ENCODE results near the gene F2RL3. TPM values are rescaled to one million over a fixed set of nuclear protein-coding genes. Genes with fewer than 3 reads are reported as not detected.

Gene F2RL3
- total and polyA plus RNA-seq, 5 donors from 2014 or later: 0.10 TPM; not detected in 4

DNA sequence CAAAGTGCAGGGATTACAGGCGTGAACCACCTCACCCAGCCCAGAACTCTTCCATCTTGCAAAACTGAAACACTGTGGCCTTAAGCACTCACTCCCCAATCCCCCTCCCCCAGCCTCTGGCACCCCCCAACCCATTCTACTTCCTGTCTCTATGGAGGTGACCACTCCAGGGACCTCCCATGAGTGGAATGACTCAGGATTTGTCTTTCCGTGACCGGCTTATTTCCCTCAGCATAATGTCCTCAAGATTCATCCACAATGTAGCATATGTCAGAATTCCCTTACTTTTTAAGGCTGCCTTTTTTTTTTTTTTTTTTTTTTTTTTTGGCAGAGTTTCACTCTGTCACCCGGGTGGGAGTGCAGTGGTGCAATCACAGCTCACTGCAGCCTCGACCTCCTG, 3.6 kb upstream of the F2RL3 start:
- Mint-ChIP-seq H3K4me1 (peaks cover 0 to 5% (median 0%) of the 10 kb centered on the region in 4 donors), H3K36me3 (peaks cover 7% of the 10 kb centered on the region), H3K4me3 (no peak overlapping the region), H3K27ac (no peak overlapping the region), H3K9me3 (peaks cover 2 to 24% (median 9%) of the 10 kb centered on the region in 7 donors), H3K27me3 (no peaks in the 10 kb centered on the region)
- peaks cover 2% of the 10 kb centered on the region for H3K36me3 ChIP-seq (ENCODE audit: control insufficient read depth, insufficient read depth, low read length)
- H3K27me3 ChIP-seq (ENCODE audit: control insufficient read depth, insufficient read depth, low read length): no peaks in the 10 kb centered on the region
- H3K27ac ChIP-seq (ENCODE audit: insufficient read depth, low read length, poor library complexity, severe bottlenecking): no peak overlapping the region
- no peak for DNase-seq
- no peak overlapping the region for H3K4me3 ChIP-seq (ENCODE audit: low read depth, low read length)
- H3K4me1 ChIP-seq (ENCODE audit: control insufficient read depth, insufficient read depth, low read length, poor library complexity, severe bottlenecking): peaks cover 6% of the 10 kb centered on the region
- ATAC-seq (ENCODE audit: low read depth in 2 of 2): no peak
- peaks cover 12 to 30% of the 10 kb centered on the region in 2 experiments for H3K9me3 ChIP-seq (ENCODE audit: control insufficient read depth in 2 of 2, low read length in 2 of 2)

DNA sequence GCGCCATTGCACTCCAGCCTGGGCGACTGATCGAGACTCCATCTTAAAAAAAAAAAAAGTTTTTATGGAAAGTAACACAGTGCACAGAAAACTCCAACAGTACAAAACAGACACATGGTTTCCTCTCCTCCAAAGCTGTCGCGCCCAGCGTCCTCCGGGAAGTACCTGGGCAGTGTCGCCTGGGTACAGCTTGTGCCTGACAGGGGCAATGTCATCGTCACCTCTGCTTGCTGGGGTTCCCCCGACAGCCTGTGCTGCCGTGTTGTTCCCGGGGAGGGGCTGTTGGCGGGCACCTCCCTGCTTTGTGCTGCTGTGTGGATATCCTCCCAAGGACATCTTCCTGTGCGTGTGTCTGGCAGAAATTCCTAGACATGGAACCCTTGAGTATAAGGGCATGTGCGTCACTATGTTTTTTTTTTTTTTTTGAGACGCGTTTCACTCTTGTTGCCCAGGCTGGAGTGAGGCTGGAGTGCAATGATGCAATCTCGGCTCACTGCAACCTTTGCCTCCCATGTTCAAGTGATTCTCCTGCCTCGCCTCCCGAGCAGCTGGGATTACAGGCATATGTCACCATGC, 2.4 kb upstream of the F2RL3 start:
- no peak overlapping the region for H3K27ac Mint-ChIP-seq
- H3K36me3 Mint-ChIP-seq: peaks cover 4% of the 10 kb centered on the region
- Histone ChIP-seq H3K27ac (ENCODE audit: insufficient read depth, low read length, poor library complexity, severe bottlenecking) (no peak overlapping the region), H3K36me3 (ENCODE audit: control insufficient read depth, insufficient read depth, low read length) (no peaks in the 10 kb centered on the region), H3K4me3 (ENCODE audit: low read depth, low read length) (no peak overlapping the region), H3K4me1 (ENCODE audit: control insufficient read depth, insufficient read depth, low read length, poor library complexity, severe bottlenecking) (peaks cover 6% of the 10 kb centered on the region), H3K9me3 (ENCODE audit: control insufficient read depth in 2 of 2, low read length in 2 of 2) (peaks cover 11 to 22% of the 10 kb centered on the region in 2 experiments), H3K27me3 (ENCODE audit: control insufficient read depth, insufficient read depth, low read length) (no peaks in the 10 kb centered on the region)
- H3K27me3 Mint-ChIP-seq: no peaks in the 10 kb centered on the region
- peaks cover 2 to 16% (median 6%) of the 10 kb centered on the region in 7 donors for H3K9me3 Mint-ChIP-seq
- no peak for ATAC-seq (ENCODE audit: low read depth in 2 of 2)
- no peak for DNase-seq
- H3K4me3 Mint-ChIP-seq: no peak overlapping the region
- H3K4me1 Mint-ChIP-seq: peaks cover 0 to 5% (median 0%) of the 10 kb centered on the region in 4 donors

- DNase-seq (no peak), ATAC-seq (ENCODE audit: low read depth in 2 of 2) (no peak)
- Histone ChIP-seq H3K27ac (ENCODE audit: insufficient read depth, low read length, poor library complexity, severe bottlenecking) (no peak overlapping the region), H3K36me3 (ENCODE audit: control insufficient read depth, insufficient read depth, low read length) (no peaks in the 10 kb centered on the region), H3K27me3 (ENCODE audit: control insufficient read depth, insufficient read depth, low read length) (no peaks in the 10 kb centered on the region), H3K4me3 (ENCODE audit: low read depth, low read length) (no peak overlapping the region), H3K9me3 (ENCODE audit: control insufficient read depth in 2 of 2, low read length in 2 of 2) (peaks cover 0 to 10% of the 10 kb centered on the region in 2 experiments), H3K4me1 (ENCODE audit: control insufficient read depth, insufficient read depth, low read length, poor library complexity, severe bottlenecking) (peaks cover 6% of the 10 kb centered on the region)
- Mint-ChIP-seq H3K4me3 (no peak overlapping the region), H3K27ac (no peak overlapping the region), H3K27me3 (peaks cover 6% of the 10 kb centered on the region), H3K9me3 (peaks cover 2 to 7% (median 5%) of the 10 kb centered on the region in 7 donors), H3K36me3 (peaks cover 4% of the 10 kb centered on the region), H3K4me1 (peaks cover 0 to 5% (median 0%) of the 10 kb centered on the region in 4 donors)
Observed at GRCh38 chr19:16887353-16888265, 1.2 kb upstream of the F2RL3 start.

- Mint-ChIP-seq H3K9me3 (peaks cover 0 to 1% (median 0%) of the 10 kb centered on the region in 7 donors), H3K27me3 (peaks cover 19% of the 10 kb centered on the region), H3K36me3 (no peaks in the 10 kb centered on the region), H3K4me3 (no peak overlapping the region), H3K27ac (no peak overlapping the region), H3K4me1 (peaks cover 0 to 19% (median 0%) of the 10 kb centered on the region in 4 donors)
- H3K27me3 ChIP-seq (ENCODE audit: control insufficient read depth, insufficient read depth, low read length): no peaks in the 10 kb centered on the region
- no peaks in the 10 kb centered on the region for H3K9me3 ChIP-seq (ENCODE audit: control insufficient read depth in 2 of 2, low read length in 2 of 2)
- ATAC-seq (ENCODE audit: low read depth in 2 of 2): no peak
- peaks cover 11% of the 10 kb centered on the region for H3K4me1 ChIP-seq (ENCODE audit: control insufficient read depth, insufficient read depth, low read length, poor library complexity, severe bottlenecking)
- DNase-seq: no peak
- no peak overlapping the region for H3K4me3 ChIP-seq (ENCODE audit: low read depth, low read length)
- no peak overlapping the region for H3K27ac ChIP-seq (ENCODE audit: insufficient read depth, low read length, poor library complexity, severe bottlenecking)
- no peaks in the 10 kb centered on the region for H3K36me3 ChIP-seq (ENCODE audit: control insufficient read depth, insufficient read depth, low read length)
Observed at GRCh38 chr19:16889366-16889882, 625 bp downstream of the F2RL3 start.

GRCh38 chr19:16889883-16890460, 1.2 kb downstream of the F2RL3 start:
- H3K36me3 ChIP-seq (ENCODE audit: control insufficient read depth, insufficient read depth, low read length): no peaks in the 10 kb centered on the region
- Mint-ChIP-seq H3K27ac (no peak overlapping the region), H3K4me1 (peaks cover 0 to 19% (median under 1%) of the 10 kb centered on the region in 4 donors), H3K9me3 (peaks cover 0 to 1% (median 0%) of the 10 kb centered on the region in 7 donors), H3K27me3 (peaks cover 24% of the 10 kb centered on the region), H3K4me3 (no peak overlapping the region), H3K36me3 (no peaks in the 10 kb centered on the region)
- peaks cover 11% of the 10 kb centered on the region for H3K4me1 ChIP-seq (ENCODE audit: control insufficient read depth, insufficient read depth, low read length, poor library complexity, severe bottlenecking)
- no peaks in the 10 kb centered on the region for H3K27me3 ChIP-seq (ENCODE audit: control insufficient read depth, insufficient read depth, low read length)
- no peak for DNase-seq
- no peak overlapping the region for H3K4me3 ChIP-seq (ENCODE audit: low read depth, low read length)
- no peak overlapping the region for H3K27ac ChIP-seq (ENCODE audit: insufficient read depth, low read length, poor library complexity, severe bottlenecking)
- ATAC-seq (ENCODE audit: low read depth in 2 of 2): no peak
- H3K9me3 ChIP-seq (ENCODE audit: control insufficient read depth in 2 of 2, low read length in 2 of 2): no peaks in the 10 kb centered on the region

DNA sequence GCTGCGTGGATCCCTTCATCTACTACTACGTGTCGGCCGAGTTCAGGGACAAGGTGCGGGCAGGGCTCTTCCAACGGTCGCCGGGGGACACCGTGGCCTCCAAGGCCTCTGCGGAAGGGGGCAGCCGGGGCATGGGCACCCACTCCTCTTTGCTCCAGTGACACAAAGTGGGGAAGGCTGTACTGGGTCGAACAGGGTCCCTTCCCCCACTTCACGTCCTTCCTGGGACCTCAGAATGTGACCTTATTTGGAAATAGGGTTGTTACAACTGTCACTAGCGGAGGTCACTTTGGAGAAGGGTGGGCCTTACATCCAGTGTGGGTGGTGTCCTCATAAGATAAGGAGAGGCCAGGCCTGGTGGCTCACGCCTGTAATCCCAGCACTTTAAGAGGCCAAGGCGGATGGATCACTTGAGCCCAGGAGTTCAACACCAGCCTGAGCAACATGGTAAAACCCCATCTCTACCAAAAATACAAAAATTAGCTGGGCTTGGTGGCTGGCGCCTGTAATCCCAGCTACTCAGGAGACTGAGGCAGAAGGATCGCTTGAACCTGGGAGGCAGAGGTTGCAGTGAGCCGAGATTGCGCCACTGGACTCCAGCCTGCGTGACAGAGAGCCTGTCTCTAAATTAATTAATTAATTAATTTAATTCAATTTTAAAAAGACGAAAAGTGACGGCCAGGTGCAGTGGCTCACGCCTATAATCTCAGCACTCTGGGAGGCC, 1.8 kb downstream of the F2RL3 start:
- H3K27me3 Mint-ChIP-seq: peaks cover 31% of the 10 kb centered on the region
- H3K4me1 Mint-ChIP-seq: peaks cover 0 to 22% (median 3%) of the 10 kb centered on the region in 4 donors
- no peaks in the 10 kb centered on the region for H3K9me3 ChIP-seq (ENCODE audit: control insufficient read depth in 2 of 2, low read length in 2 of 2)
- H3K9me3 Mint-ChIP-seq: peaks cover 0 to 1% (median 0%) of the 10 kb centered on the region in 7 donors
- no peak overlapping the region for H3K4me3 Mint-ChIP-seq
- no peaks in the 10 kb centered on the region for H3K36me3 ChIP-seq (ENCODE audit: control insufficient read depth, insufficient read depth, low read length)
- H3K4me3 ChIP-seq (ENCODE audit: low read depth, low read length): no peak overlapping the region
- peaks cover 4% of the 10 kb centered on the region for H3K27me3 ChIP-seq (ENCODE audit: control insufficient read depth, insufficient read depth, low read length)
- no peaks in the 10 kb centered on the region for H3K36me3 Mint-ChIP-seq
- peaks cover 11% of the 10 kb centered on the region for H3K4me1 ChIP-seq (ENCODE audit: control insufficient read depth, insufficient read depth, low read length, poor library complexity, severe bottlenecking)
- no peak overlapping the region for H3K27ac Mint-ChIP-seq
- no peak overlapping the region for H3K27ac ChIP-seq (ENCODE audit: insufficient read depth, low read length, poor library complexity, severe bottlenecking)
- no peak for ATAC-seq (ENCODE audit: low read depth in 2 of 2)
- DNase-seq: no peak

GRCh38 chr19:16891696-16892382, 3.0 kb downstream of the F2RL3 start:
- Mint-ChIP-seq H3K27ac (no peak overlapping the region), H3K4me3 (no peak overlapping the region), H3K36me3 (no peaks in the 10 kb centered on the region), H3K9me3 (peaks cover 0 to 1% (median 0%) of the 10 kb centered on the region in 7 donors), H3K27me3 (peaks cover 38% of the 10 kb centered on the region), H3K4me1 (peaks cover 0 to 24% (median 4%) of the 10 kb centered on the region in 4 donors)
- Histone ChIP-seq H3K27me3 (ENCODE audit: control insufficient read depth, insufficient read depth, low read length) (peaks cover 4% of the 10 kb centered on the region), H3K9me3 (ENCODE audit: control insufficient read depth in 2 of 2, low read length in 2 of 2) (no peaks in the 10 kb centered on the region), H3K4me3 (ENCODE audit: low read depth, low read length) (no peak overlapping the region), H3K4me1 (ENCODE audit: control insufficient read depth, insufficient read depth, low read length, poor library complexity, severe bottlenecking) (peaks cover 21% of the 10 kb centered on the region), H3K27ac (ENCODE audit: insufficient read depth, low read length, poor library complexity, severe bottlenecking) (no peak overlapping the region), H3K36me3 (ENCODE audit: control insufficient read depth, insufficient read depth, low read length) (no peaks in the 10 kb centered on the region)
- DNase-seq (no peak), ATAC-seq (ENCODE audit: low read depth in 2 of 2) (no peak)

Data from CD4-positive, CD25-positive, alpha-beta regulatory T cell (primary cell).